ENCODE measurements around the gene PARM1. TPM values are rescaled to one million over a fixed set of nuclear protein-coding genes. Genes with fewer than 3 reads are reported as not detected.

The PARM1 gene
- total RNA-seq, 3 donors from 2014 or later (not counting 1 experiment from before 2014, with no cell fraction given): 0.14 to 1.4 (median 0.24) TPM

DNA sequence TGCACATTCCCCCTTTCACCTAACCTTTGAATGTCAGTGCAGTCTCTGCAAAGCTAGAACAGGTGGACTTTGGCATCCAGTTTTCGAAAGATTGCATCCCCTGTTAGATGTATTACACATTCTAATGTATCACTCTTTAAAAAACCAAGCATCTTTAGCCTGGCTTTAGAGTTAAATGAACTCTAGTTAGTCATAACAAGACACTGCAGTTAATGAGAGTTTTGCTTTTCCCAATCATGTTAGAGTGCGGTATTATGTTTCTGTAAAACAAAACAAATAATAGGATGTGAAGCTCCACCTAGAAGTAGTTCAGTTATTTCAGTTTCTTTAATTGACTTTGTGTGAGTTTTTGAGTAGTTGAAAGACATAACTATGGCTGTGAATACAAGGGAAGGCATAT, 42.2 kb downstream of the PARM1 start:
- DNase-seq: no peak
- Histone ChIP-seq H3K27ac (ENCODE audit: low read length) (no peak overlapping the region), H3K9me3 (ENCODE audit: control insufficient read depth, insufficient read depth, low read length) (peaks cover 7% of the 10 kb centered on the region), H3K4me1 (ENCODE audit: control insufficient read depth, insufficient read depth, low read length) (no peaks in the 10 kb centered on the region), H3K27me3 (ENCODE audit: control insufficient read depth, insufficient read depth, low read length) (no peaks in the 10 kb centered on the region), H3K36me3 (ENCODE audit: control insufficient read depth, insufficient read depth, low read length) (no peaks in the 10 kb centered on the region), H3K4me3 (ENCODE audit: low read length) (no peak overlapping the region)
- whole genome bisulfite sequencing (ENCODE audit: insufficient coverage): 71% methylated on average over 1 of the region's 2 CpGs
- intact Hi-C loops (cut with micrococcal nuclease): no loop called here
- Mint-ChIP-seq H3K4me3 (no peak overlapping the region), H3K36me3 (peaks cover 12% of the 10 kb centered on the region), H3K27ac (no peak overlapping the region), H3K9me3 (peaks cover 10 to 11% of the 10 kb centered on the region in 2 donors), H3K27me3 (ENCODE audit: low read depth in 2 of 2) (no peaks in the 10 kb centered on the region), H3K4me1 (no peaks in the 10 kb centered on the region)
- ATAC-seq: no peak
- TF ChIP-seq, protein P1, sequence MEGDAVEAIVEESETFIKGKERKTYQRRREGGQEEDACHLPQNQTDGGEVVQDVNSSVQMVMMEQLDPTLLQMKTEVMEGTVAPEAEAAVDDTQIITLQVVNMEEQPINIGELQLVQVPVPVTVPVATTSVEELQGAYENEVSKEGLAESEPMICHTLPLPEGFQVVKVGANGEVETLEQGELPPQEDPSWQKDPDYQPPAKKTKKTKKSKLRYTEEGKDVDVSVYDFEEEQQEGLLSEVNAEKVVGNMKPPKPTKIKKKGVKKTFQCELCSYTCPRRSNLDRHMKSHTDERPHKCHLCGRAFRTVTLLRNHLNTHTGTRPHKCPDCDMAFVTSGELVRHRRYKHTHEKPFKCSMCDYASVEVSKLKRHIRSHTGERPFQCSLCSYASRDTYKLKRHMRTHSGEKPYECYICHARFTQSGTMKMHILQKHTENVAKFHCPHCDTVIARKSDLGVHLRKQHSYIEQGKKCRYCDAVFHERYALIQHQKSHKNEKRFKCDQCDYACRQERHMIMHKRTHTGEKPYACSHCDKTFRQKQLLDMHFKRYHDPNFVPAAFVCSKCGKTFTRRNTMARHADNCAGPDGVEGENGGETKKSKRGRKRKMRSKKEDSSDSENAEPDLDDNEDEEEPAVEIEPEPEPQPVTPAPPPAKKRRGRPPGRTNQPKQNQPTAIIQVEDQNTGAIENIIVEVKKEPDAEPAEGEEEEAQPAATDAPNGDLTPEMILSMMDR (IDR thresholded peaks at IDR 0.05): no peak

DNA sequence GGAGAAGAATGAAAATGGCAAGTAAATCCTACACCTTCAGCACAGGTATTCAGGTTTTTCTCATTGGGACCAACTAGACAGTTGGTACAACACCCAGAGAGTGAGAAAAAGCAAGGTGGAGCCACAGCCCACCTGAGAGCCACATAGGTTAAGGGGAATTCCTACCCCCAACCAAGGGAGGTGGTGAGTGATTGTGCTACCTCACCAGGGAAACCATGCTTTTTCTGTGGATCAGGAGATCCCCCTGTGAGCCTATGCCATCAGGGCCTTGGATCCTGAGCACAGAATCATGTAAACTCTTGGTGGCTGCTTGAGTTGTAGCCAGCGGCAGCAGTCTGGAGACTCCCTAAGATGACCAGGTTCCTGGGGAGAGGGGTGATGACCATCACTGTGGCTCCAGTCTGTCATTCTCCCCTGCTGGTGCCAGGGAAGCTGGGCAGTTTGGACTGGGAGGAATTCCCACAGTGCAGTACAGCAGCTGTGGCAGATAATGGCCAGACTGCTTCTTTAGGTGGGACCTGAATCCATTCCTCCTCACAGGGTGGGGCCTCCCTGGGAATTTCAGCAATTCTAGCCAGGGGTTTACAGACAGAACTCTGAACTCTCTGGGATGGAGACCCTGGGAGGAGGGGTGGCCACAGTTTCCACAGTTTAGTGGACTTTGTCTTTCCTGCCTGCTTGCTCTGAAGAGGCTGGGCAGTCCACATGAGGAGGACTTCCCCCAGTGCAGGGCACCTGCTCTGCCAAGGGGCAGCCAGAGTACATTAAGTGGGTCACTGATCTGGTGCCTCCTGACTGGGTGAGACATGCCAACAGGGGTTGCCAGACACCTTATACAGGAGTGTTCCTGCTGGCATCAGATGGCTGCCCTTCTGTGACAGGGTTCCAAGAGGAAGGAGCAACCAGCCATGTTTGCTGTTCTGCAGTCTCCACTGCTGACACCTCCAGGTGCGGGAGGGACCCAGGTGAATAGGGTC, 43.2 kb downstream of the PARM1 start:
- Mint-ChIP-seq H3K4me1 (no peaks in the 10 kb centered on the region), H3K27ac (no peak overlapping the region), H3K36me3 (peaks cover 12% of the 10 kb centered on the region), H3K4me3 (no peak overlapping the region), H3K9me3 (peaks cover 10 to 11% of the 10 kb centered on the region in 2 donors), H3K27me3 (ENCODE audit: low read depth in 2 of 2) (no peaks in the 10 kb centered on the region)
- Histone ChIP-seq H3K4me3 (ENCODE audit: low read length) (no peak overlapping the region), H3K9me3 (ENCODE audit: control insufficient read depth, insufficient read depth, low read length) (peaks cover 7% of the 10 kb centered on the region), H3K27ac (ENCODE audit: low read length) (no peak overlapping the region), H3K27me3 (ENCODE audit: control insufficient read depth, insufficient read depth, low read length) (no peaks in the 10 kb centered on the region), H3K4me1 (ENCODE audit: control insufficient read depth, insufficient read depth, low read length) (no peaks in the 10 kb centered on the region), H3K36me3 (ENCODE audit: control insufficient read depth, insufficient read depth, low read length) (no peaks in the 10 kb centered on the region)
- TF ChIP-seq, protein P1 (IDR thresholded peaks at IDR 0.05): no peak
- intact Hi-C loops (cut with micrococcal nuclease): no loop called here
- WGBS (ENCODE audit: insufficient coverage): 91% methylated on average over 2 of the region's 2 CpGs
- DNase-seq: no peak
- no peak for ATAC-seq

- Histone ChIP-seq H3K27ac (ENCODE audit: low read length) (no peak overlapping the region), H3K4me1 (ENCODE audit: control insufficient read depth, insufficient read depth, low read length) (no peaks in the 10 kb centered on the region), H3K9me3 (ENCODE audit: control insufficient read depth, insufficient read depth, low read length) (no peaks in the 10 kb centered on the region), H3K27me3 (ENCODE audit: control insufficient read depth, insufficient read depth, low read length) (no peaks in the 10 kb centered on the region), H3K4me3 (ENCODE audit: low read length) (no peak overlapping the region), H3K36me3 (ENCODE audit: control insufficient read depth, insufficient read depth, low read length) (no peaks in the 10 kb centered on the region)
- Mint-ChIP-seq H3K4me1 (no peaks in the 10 kb centered on the region), H3K4me3 (no peak overlapping the region), H3K36me3 (peaks cover 12% of the 10 kb centered on the region), H3K27ac (no peak overlapping the region), H3K27me3 (ENCODE audit: low read depth in 2 of 2) (no peaks in the 10 kb centered on the region), H3K9me3 (peaks cover 7 to 8% of the 10 kb centered on the region in 2 donors)
- 69% methylated on average over 1 of the region's 1 CpG for WGBS (ENCODE audit: insufficient coverage)
- ATAC-seq (no peak), DNase-seq (no peak)
- intact Hi-C loops (cut with micrococcal nuclease): no loop called here
- TF ChIP-seq, protein P1 (IDR thresholded peaks at IDR 0.05): no peak
Observed at GRCh38 chr4:74982546-74983252, 49.8 kb downstream of the PARM1 start.

Data from natural killer cell (primary cell).